Measurements from ENCODE around the gene TEAD2. TPM values are rescaled to one million over a fixed set of nuclear protein-coding genes. Genes with fewer than 3 reads are reported as not detected.
A peak's percentile ranks its signal among the peaks of the same experiment; 100 is the strongest.

Gene TEAD2
- total RNA-seq, 3 donors from 2014 or later: 9.8 to 64.0 (median 21.8) TPM

GRCh38 chr19:49407079-49407478 is 44.9 kb upstream of the TEAD2 start:
- Histone ChIP-seq H3K36me3 (ENCODE audit: low read depth) (no peaks in the 10 kb centered on the region), H3K4me3 (no peak overlapping the region), H3K9me3 (no peaks in the 10 kb centered on the region), H3K4me1 (ENCODE audit: low read depth) (peaks cover 6% of the 10 kb centered on the region)
- DNase-seq (no peak), ATAC-seq (no peak)
- intact Hi-C loops (cut with DNase I, micrococcal nuclease): no loop called here
- TF ChIP-seq, protein P1, sequence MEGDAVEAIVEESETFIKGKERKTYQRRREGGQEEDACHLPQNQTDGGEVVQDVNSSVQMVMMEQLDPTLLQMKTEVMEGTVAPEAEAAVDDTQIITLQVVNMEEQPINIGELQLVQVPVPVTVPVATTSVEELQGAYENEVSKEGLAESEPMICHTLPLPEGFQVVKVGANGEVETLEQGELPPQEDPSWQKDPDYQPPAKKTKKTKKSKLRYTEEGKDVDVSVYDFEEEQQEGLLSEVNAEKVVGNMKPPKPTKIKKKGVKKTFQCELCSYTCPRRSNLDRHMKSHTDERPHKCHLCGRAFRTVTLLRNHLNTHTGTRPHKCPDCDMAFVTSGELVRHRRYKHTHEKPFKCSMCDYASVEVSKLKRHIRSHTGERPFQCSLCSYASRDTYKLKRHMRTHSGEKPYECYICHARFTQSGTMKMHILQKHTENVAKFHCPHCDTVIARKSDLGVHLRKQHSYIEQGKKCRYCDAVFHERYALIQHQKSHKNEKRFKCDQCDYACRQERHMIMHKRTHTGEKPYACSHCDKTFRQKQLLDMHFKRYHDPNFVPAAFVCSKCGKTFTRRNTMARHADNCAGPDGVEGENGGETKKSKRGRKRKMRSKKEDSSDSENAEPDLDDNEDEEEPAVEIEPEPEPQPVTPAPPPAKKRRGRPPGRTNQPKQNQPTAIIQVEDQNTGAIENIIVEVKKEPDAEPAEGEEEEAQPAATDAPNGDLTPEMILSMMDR (IDR thresholded peaks at IDR 0.05): no peak

DNA sequence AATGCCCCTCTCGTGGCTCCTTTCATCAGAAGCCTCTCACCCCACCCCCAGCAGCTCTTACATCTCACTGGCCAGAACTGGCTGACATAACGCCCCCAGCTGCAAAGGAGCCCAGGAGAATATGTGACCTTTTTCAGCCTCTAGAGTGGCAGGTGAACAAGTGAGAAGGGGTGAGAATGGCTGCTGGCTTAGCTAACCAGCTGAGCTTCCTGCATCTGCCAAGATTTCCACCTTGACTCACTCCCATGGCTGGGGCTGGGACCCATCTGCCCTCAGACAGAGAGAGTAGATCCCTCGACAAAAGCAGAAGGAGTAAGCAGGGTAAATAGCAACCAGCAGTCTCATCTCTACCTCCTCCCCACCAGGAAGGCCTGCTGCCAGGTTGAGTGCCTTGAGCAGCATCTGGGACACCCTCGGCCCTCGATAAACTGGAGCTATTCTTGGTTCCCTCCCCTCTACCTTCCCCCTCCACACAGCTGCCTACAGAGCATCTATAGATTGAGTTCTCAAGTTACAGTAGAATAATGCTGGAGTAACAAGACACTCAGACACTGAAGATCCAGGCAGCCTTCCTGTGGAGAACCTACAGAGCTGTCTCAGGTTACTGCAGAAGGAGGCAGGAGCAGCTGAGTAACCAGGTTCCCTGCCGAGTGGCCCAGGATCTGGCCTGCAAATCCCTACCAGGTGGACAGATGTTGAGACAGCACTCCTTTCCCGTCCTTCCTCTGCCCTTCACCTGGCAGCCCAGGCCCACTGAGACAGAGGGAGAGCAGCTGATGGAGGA is 41.4 kb upstream of the TEAD2 start:
- Histone ChIP-seq H3K36me3 (ENCODE audit: low read depth) (no peaks in the 10 kb centered on the region), H3K4me3 (no peak overlapping the region), H3K9me3 (no peaks in the 10 kb centered on the region), H3K4me1 (ENCODE audit: low read depth) (no peaks in the 10 kb centered on the region)
- TF ChIP-seq, protein P1 (IDR thresholded peaks at IDR 0.05): no peak
- intact Hi-C loops (cut with DNase I, micrococcal nuclease): no loop called here
- no peak for DNase-seq
- no peak for ATAC-seq

GRCh38 chr19:49400029-49400428 is 37.8 kb upstream of the TEAD2 start:
- H3K9me3 ChIP-seq: no peaks in the 10 kb centered on the region
- no peaks in the 10 kb centered on the region for H3K36me3 ChIP-seq (ENCODE audit: low read depth)
- H3K4me3 ChIP-seq: no peak overlapping the region
- DNase-seq (no peak), ATAC-seq (no peak)
- intact Hi-C loops (cut with DNase I, micrococcal nuclease): no loop called here
- TF ChIP-seq, protein P1 (IDR thresholded peaks at IDR 0.05): no peak
- H3K4me1 ChIP-seq (ENCODE audit: low read depth): no peaks in the 10 kb centered on the region

- peak in 1 of 3 donors; percentile 22 for DNase-seq
- Histone ChIP-seq H3K9me3 (no peaks in the 10 kb centered on the region), H3K4me3 (no peak overlapping the region), H3K36me3 (ENCODE audit: low read depth) (no peaks in the 10 kb centered on the region), H3K4me1 (ENCODE audit: low read depth) (no peaks in the 10 kb centered on the region)
- no peak for ATAC-seq
- TF ChIP-seq, protein P1 (IDR thresholded peaks at IDR 0.05): no peak
- intact Hi-C loops (cut with DNase I, micrococcal nuclease): loop anchor here in 1 of 2 donors (5.0 kb wide), 1 partner anchor 33 kb away; no protein-coding TSS in a partner anchor
These were observed 36.7 kb upstream of the TEAD2 start for GRCh38 chr19:49398931-49399330.

DNA sequence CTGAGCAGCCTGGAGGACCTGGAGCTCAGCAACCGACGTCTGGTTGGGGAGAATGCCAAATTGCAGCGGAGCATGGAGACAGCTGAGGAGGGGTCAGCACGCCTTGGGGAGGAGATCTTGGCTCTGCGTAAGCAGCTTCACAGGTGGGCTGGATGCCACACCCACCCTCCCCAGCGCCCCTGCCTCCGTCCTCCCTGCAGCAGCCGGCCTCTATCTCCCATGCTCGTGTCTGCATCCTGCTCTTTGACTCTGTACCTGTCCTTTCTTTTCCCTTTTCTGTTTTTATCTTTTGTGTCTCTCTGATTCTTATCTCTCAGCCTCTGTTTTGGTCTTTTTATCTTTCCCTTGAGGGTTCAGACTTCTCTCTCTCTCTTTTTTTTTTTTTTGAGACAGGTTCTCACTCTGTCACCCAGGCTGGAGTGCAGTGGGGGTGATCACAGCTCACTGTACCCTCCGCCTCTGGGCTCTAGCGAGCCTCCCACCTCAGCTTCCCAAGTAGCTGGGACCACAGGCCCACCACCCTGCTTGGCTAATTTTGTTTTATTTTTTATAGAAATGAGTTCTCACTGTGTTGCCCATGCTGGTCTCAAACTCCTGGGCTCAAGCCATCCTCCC is 35.9 kb upstream of the TEAD2 start:
- H3K4me3 ChIP-seq: no peak overlapping the region
- DNase-seq (peak in 1 of 3 donors; percentile 4), ATAC-seq (no peak)
- TF ChIP-seq, protein P1 (IDR thresholded peaks at IDR 0.05): no peak
- H3K9me3 ChIP-seq: no peaks in the 10 kb centered on the region
- H3K4me1 ChIP-seq (ENCODE audit: low read depth): no peaks in the 10 kb centered on the region
- H3K36me3 ChIP-seq (ENCODE audit: low read depth): no peaks in the 10 kb centered on the region
- intact Hi-C loops (cut with DNase I, micrococcal nuclease): loop anchor here in 1 of 2 donors (5.0 kb wide), 1 partner anchor 34 kb away; no protein-coding TSS in a partner anchor
